GM23338 (cell line): ENCODE results near the gene SP2. TPM values are rescaled to one million over a fixed set of nuclear protein-coding genes. Genes with fewer than 3 reads are reported as not detected.

Source experiments
- ATAC-seq: fragments of 200-7000 bp; cut with Tn5 transposase; 3 replicates; pipeline ENCODE4 v1.9.1; 2020
- DNase-seq: peaks from one replicate; pipeline ENCODE4 v3.0.0-alpha.2; 2015; ENCODE audit warnings: low spot score
- H2AFZ ChIP-seq: fragments of 200-600 bp; sonication (generic); 2 replicates; pipeline ENCODE4 v1.8.0; 2016; ENCODE audit warnings: antibody characterized with exemption, mild to moderate bottlenecking, moderate library complexity
- H3F3A ChIP-seq: fragments of 200-600 bp; sonication (generic); replicated peaks from 2 replicates; pipeline ENCODE4 v1.8.0; 2017; ENCODE audit warnings: antibody characterized with exemption, mixed run types, low read depth
- H3K27ac ChIP-seq: fragments of 200-600 bp; sonication (generic); 2 replicates; pipeline ENCODE4 v1.6.1; 2016; ENCODE audit warnings: low read depth
- H3K27me3 ChIP-seq: fragments of 200-600 bp; sonication (generic); 2 replicates; pipeline ENCODE4 v1.8.0; 2016; ENCODE audit warnings: mild to moderate bottlenecking, mixed run types, moderate library complexity; ENCODE audit not compliant: insufficient read depth
- H3K36me3 ChIP-seq: fragments of 200-600 bp; sonication (generic); 2 replicates; pipeline ENCODE4 v1.8.0; 2016; ENCODE audit warnings: mild to moderate bottlenecking; ENCODE audit not compliant: insufficient read depth
- H3K4me1 ChIP-seq: fragments of 200-600 bp; sonication (generic); 2 replicates; pipeline ENCODE4 v1.8.0; 2016; ENCODE audit warnings: mild to moderate bottlenecking, moderate library complexity; ENCODE audit not compliant: insufficient read depth
- H3K4me2 ChIP-seq: fragments of 200-600 bp; sonication (generic); 2 replicates; pipeline ENCODE4 v1.7.1; 2017; ENCODE audit warnings: mixed run types
- H3K4me3 ChIP-seq: fragments of 200-600 bp; sonication (generic); 2 replicates; pipeline ENCODE4 v1.6.1; 2016; ENCODE audit warnings: mixed run types
- H3K79me2 ChIP-seq: fragments of 200-600 bp; sonication (generic); replicated peaks from 2 replicates; pipeline ENCODE4 v1.8.0; 2017; ENCODE audit warnings: mild to moderate bottlenecking; ENCODE audit not compliant: insufficient read depth
- H3K9me2 ChIP-seq: fragments of 200-600 bp; sonication (generic); 2 replicates; pipeline ENCODE4 v1.8.0; 2017; ENCODE audit not compliant: insufficient read depth
- H4K20me1 ChIP-seq: fragments of 200-600 bp; sonication (generic); replicated peaks from 2 replicates; pipeline ENCODE4 v1.8.0; 2017; ENCODE audit warnings: mild to moderate bottlenecking; ENCODE audit not compliant: insufficient read depth
- H3K27ac Mint-ChIP-seq: 2 replicates; pipeline ENCODE4 v1.8.0; 2020; ENCODE audit warnings: inconsistent platforms, mild to moderate bottlenecking, moderate library complexity, mixed read lengths
- H3K27me3 Mint-ChIP-seq: 3 replicates; pipeline ENCODE4 v1.8.0; 2022; ENCODE audit warnings: low read depth, mild to moderate bottlenecking, moderate library complexity, mixed read lengths, inconsistent platforms; ENCODE audit not compliant: insufficient read depth, poor library complexity
- H3K36me3 Mint-ChIP-seq: 3 replicates; pipeline ENCODE4 v1.8.0; 2021; ENCODE audit warnings: low read depth, mild to moderate bottlenecking, inconsistent platforms, moderate library complexity, mixed read lengths
- H3K4me1 Mint-ChIP-seq: 3 replicates; pipeline ENCODE4 v1.8.0; 2020; ENCODE audit warnings: mild to moderate bottlenecking, inconsistent platforms, mixed read lengths
- H3K4me3 Mint-ChIP-seq: 3 replicates; pipeline ENCODE4 v1.8.0; 2021; ENCODE audit warnings: moderate library complexity, mild to moderate bottlenecking, inconsistent platforms, mixed read lengths
- H3K9me3 Mint-ChIP-seq: 3 replicates; pipeline ENCODE4 v1.8.0; 2020; ENCODE audit warnings: moderate library complexity, mild to moderate bottlenecking, inconsistent platforms, mixed read lengths
- CREB1 ChIP-seq: fragments of 250-450 bp; sonication (Bioruptor Pico); IDR thresholded peaks from 2 replicates; pipeline ENCODE4 v1.5.0; 2020; ENCODE audit warnings: low read depth, mild to moderate bottlenecking, moderate library complexity
- EZH2 ChIP-seq: fragments of 200-600 bp; sonication (generic); IDR thresholded peaks from one replicate; pipeline ENCODE4 v1.8.0; 2017; ENCODE audit warnings: antibody characterized with exemption, mild to moderate bottlenecking, low read depth; ENCODE audit not compliant: unreplicated experiment
- EZH2phosphoT487 ChIP-seq: fragments of 200-600 bp; sonication (generic); IDR thresholded peaks from one replicate; pipeline ENCODE4 v1.8.1; 2018; ENCODE audit warnings: antibody characterized with exemption; ENCODE audit not compliant: unreplicated experiment
- POLR2AphosphoS5 ChIP-seq: IDR thresholded peaks from 2 replicates; pipeline ENCODE4 v1.6.1; 2016; ENCODE audit warnings: antibody characterized with exemption, low read depth
- ZNF331 ChIP-seq: fragments of 250-450 bp; sonication (Bioruptor Pico); IDR thresholded peaks from 2 replicates; pipeline ENCODE4 v1.5.0; 2020; ENCODE audit warnings: low read depth, mild to moderate bottlenecking, moderate library complexity
- ZNF462 ChIP-seq: fragments of 250-450 bp; sonication (Bioruptor Pico); IDR thresholded peaks from 2 replicates; pipeline ENCODE4 v1.5.0; 2020; ENCODE audit warnings: mild to moderate bottlenecking, moderate library complexity
- polyA plus RNA-seq: library from polyadenylated mRNA; unstranded; fragments of >200 nt; fragmentation: Nextera tagmentation; extraction: Ambion mirVana; gene quantifications from 2 replicates; pipeline ENCODE4 v1.2.1, GENCODE V29; 2016
- total RNA-seq: library from RNA; depleted of rRNA; stranded (reverse); fragments of >200 nt; shearing (Covaris generic); gene quantifications from 2 replicates; pipeline ENCODE4 v1.2.3, GENCODE V29; 2014
- TF ChIP-seq, protein P1 (sequence below): IDR thresholded peaks from one replicate; pipeline ENCODE4 v1.6.1; 2018; ENCODE audit warnings: antibody characterized with exemption; ENCODE audit not compliant: unreplicated experiment

The SP2 gene
- total and polyA plus RNA-seq, 2 experiments from 2014 or later = 6.0 to 12.9 TPM

DNA sequence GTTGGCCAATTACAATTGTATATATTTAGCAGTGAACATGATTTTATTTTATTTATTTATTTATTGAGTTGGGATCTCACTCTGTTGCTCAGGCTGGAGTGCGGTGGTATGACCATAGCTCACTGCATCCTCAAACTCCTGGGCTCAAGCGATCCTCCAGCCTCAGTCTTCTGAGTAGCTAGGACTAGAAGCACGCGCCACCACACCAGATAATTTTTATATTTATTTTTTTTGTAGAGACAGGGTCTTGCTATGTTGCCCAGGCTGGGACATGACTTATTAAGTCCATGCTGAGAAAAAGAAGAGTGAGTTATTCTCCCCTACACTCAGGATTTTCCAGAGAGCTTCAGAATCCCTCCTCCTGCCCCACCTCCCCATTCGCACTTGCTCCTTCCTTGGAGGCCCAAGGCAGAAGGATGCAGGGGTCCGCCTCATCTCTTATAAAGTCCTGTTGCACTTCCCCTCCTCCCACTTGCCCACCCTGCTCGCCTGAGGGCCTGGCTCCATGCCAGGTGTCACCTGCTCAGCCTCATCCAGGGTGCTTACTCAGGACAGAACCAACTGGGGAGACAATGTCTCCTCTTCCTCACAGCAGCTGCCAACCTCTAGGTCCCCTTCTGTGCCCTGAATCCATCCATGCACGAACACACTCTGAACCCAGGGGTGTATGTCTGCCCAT is 16.1 kb upstream of the SP2 start:
- Mint-ChIP-seq H3K36me3 (no peaks in the 10 kb centered on the region), H3K4me3 (no peak overlapping the region), H3K27ac (no peak overlapping the region), H3K27me3 (peaks cover 22% of the 10 kb centered on the region), H3K4me1 (peaks cover 39% of the 10 kb centered on the region), H3K9me3 (no peaks in the 10 kb centered on the region)
- peaks cover 25% of the 10 kb centered on the region for H3K4me1 ChIP-seq
- no peak overlapping the region for H3K4me2 ChIP-seq
- H3K36me3 ChIP-seq = no peaks in the 10 kb centered on the region
- no peaks in the 10 kb centered on the region for H3K9me2 ChIP-seq
- H4K20me1 ChIP-seq = no peaks in the 10 kb centered on the region
- H3K27me3 ChIP-seq = peaks cover 5% of the 10 kb centered on the region; the same call in 1 of the 2 replicates
- no peak for TF ChIP-seq POLR2AphosphoS5
- no peak for TF ChIP-seq ZNF331
- TF ChIP-seq CREB1 = no peak
- TF ChIP-seq, protein P1, sequence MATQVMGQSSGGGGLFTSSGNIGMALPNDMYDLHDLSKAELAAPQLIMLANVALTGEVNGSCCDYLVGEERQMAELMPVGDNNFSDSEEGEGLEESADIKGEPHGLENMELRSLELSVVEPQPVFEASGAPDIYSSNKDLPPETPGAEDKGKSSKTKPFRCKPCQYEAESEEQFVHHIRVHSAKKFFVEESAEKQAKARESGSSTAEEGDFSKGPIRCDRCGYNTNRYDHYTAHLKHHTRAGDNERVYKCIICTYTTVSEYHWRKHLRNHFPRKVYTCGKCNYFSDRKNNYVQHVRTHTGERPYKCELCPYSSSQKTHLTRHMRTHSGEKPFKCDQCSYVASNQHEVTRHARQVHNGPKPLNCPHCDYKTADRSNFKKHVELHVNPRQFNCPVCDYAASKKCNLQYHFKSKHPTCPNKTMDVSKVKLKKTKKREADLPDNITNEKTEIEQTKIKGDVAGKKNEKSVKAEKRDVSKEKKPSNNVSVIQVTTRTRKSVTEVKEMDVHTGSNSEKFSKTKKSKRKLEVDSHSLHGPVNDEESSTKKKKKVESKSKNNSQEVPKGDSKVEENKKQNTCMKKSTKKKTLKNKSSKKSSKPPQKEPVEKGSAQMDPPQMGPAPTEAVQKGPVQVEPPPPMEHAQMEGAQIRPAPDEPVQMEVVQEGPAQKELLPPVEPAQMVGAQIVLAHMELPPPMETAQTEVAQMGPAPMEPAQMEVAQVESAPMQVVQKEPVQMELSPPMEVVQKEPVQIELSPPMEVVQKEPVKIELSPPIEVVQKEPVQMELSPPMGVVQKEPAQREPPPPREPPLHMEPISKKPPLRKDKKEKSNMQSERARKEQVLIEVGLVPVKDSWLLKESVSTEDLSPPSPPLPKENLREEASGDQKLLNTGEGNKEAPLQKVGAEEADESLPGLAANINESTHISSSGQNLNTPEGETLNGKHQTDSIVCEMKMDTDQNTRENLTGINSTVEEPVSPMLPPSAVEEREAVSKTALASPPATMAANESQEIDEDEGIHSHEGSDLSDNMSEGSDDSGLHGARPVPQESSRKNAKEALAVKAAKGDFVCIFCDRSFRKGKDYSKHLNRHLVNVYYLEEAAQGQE = no peak
- no peak for TF ChIP-seq ZNF462
- no peak for TF ChIP-seq EZH2phosphoT487
- TF ChIP-seq EZH2 = no peak
- DNase-seq = no peak
- no peak for ATAC-seq
- H3F3A ChIP-seq = 0 out of 2 replicates have a peak, but pooled peaks cover 2% of the 10 kb centered on the region
- H3K27ac ChIP-seq = no peak overlapping the region
- no peaks in the 10 kb centered on the region for H3K79me2 ChIP-seq
- H3K4me3 ChIP-seq = no peak overlapping the region
- no peak overlapping the region for H2AFZ ChIP-seq
